Subcutaneous abdominal adipose tissue (tissue), 5 donors: ENCODE results near the gene LRP1B.
"Not testable (repeated sequence)": the region's sequence is repeated elsewhere in the genome, so short reads cannot be mapped to it uniquely, and the experiment has no call there.

Experiments
- H3K27ac ChIP-seq: one replicate; pipeline ENCODE4 v1.7.0; 2013; ENCODE audit warnings: low read depth, mild to moderate bottlenecking, inconsistent platforms, low read length, moderate library complexity
- H3K27me3 ChIP-seq, 5 donors: one replicate each; pipeline ENCODE4 v1.7.0; 2013; ENCODE audit warnings: low read length in 5 of 5, inconsistent platforms in 1 of 5; ENCODE audit not compliant: control insufficient read depth in 5 of 5, insufficient read depth in 4 of 5
- H3K36me3 ChIP-seq, 5 donors: one replicate each; pipeline ENCODE4 v1.7.0; 2013; ENCODE audit warnings: low read length in 5 of 5; ENCODE audit not compliant: control insufficient read depth in 5 of 5, insufficient read depth in 5 of 5
- H3K4me1 ChIP-seq, 5 donors: one replicate each; pipeline ENCODE4 v1.7.0; 2013; ENCODE audit warnings: low read length in 5 of 5, mild to moderate bottlenecking in 3 of 5, moderate library complexity in 1 of 5; ENCODE audit not compliant: control insufficient read depth in 5 of 5, insufficient read depth in 5 of 5
- H3K4me3 ChIP-seq, 5 donors: one replicate each; pipeline ENCODE4 v1.7.0; 2013; ENCODE audit warnings: low read length in 5 of 5, low read depth in 1 of 5
- H3K9ac ChIP-seq, 5 donors: one replicate each; pipeline ENCODE4 v1.7.0; 2013; ENCODE audit warnings: low read length in 5 of 5, mild to moderate bottlenecking in 4 of 5, moderate library complexity in 3 of 5
- H3K9me3 ChIP-seq, 5 donors: one replicate each; pipeline ENCODE4 v1.7.0; 2013; ENCODE audit warnings: low read length in 5 of 5; ENCODE audit not compliant: control insufficient read depth in 5 of 5
- donor health status: healthy.
- donor health status: healthy.
- donor health status: healthy.
- donor health status: healthy.
- donor health status: healthy.

The LRP1B gene

DNA sequence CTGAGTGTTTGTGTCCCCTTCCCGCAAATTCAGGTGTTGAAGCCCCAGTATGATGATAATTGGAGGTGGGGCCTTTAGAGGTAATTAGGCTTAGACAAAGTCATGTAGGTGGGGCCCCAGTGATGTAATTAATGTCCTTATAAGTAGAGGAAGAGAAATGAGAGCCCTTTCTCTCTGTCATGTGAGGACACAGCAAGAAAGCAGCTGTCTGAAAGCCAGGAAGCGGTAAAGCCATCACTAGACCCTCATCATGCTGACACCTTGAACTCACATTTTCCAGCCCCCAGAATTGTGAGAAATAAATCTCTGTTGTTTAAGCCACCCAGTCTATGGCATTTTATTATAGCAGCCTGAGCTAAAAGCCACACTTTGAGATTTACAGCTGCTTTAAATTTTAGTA lies 1580.0 kb downstream of the LRP1B start:
- Histone ChIP-seq H3K27ac (no peak overlapping the region), H3K4me1 (no peaks in the 10 kb centered on the region), H3K9me3 (no peaks in the 10 kb centered on the region), H3K9ac (no peak overlapping the region), H3K36me3 (no peaks in the 10 kb centered on the region), H3K4me3 (no peak overlapping the region), H3K27me3 (no peaks in the 10 kb centered on the region)

DNA sequence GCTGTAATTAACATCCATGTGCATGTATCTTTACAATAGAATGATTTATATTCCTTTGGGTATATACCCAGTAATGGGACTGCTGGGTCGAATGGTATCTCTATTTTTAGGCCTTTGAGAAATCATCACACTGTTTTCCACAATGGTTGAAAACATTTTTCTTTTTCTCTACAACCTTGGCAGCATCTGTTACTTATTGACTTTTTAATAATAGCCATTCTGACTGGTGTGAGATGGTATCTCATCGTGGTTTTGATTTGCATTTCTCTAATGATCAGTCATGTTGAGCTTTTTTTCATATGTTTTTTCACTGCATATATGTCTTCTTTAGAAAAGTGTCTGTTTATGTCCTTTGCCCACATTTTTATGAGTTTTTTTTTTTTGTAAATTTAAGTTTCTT lies 1586.0 kb downstream of the LRP1B start:
- not testable (repeated sequence) for H3K9ac ChIP-seq, H3K27me3 ChIP-seq, H3K9me3 ChIP-seq, H3K4me3 ChIP-seq, H3K36me3 ChIP-seq, H3K27ac ChIP-seq, H3K4me1 ChIP-seq

DNA sequence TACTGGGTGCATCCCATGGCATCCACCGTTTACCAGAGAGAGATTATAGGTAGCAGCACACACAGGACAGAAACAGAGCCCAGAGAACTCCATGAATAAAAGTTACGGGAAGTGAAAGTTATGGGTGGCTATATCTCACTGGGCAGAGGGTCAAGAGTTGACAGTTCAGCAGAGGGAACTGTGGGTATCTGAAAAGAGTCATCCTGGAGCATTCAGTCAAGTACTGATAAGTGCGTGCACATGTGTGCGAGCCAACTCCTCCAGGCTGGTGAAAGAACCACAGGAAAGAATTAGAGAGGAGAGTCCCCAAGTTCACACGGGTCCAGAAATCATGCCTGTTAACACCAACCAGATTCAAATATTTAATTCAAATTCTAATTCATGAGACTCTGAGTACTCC lies 1588.2 kb downstream of the LRP1B start:
- H3K9me3 ChIP-seq, result no peaks in the 10 kb centered on the region
- no peaks in the 10 kb centered on the region for H3K36me3 ChIP-seq
- no peak overlapping the region for H3K9ac ChIP-seq
- H3K4me3 ChIP-seq, result no peak overlapping the region
- H3K27ac ChIP-seq, result no peak overlapping the region
- H3K4me1 ChIP-seq, result no peaks in the 10 kb centered on the region
- no peaks in the 10 kb centered on the region for H3K27me3 ChIP-seq

DNA sequence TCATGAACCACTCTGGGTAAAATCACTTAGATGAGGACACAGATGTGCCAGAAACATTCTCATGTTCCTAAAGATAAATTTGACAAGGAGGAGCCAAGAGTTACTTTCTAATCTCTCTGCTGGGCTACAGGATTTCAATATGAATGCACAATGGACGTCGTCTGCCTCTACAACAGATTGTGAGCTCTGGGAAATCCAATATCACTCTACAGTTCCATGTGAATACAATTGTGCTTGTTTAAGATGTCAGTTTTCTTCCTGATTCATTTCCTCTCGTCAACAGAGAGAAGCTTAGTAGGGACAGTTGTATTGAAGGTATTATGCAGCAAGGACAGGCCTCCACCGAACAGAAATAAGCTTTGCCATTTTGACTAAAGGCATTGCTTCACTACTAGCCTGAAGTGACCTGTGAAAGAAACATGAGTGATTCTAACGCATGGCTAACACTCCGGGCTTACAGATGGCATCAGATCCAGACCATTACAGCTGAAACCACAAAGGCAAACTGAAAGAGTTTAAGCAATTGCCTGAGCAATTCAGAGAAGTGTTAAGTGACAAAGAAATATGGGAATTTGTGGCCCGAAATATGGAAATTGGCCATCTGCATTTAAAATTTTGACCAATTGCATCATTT lies 1591.5 kb downstream of the LRP1B start:
- H3K9me3 ChIP-seq, result no peaks in the 10 kb centered on the region
- H3K4me3 ChIP-seq, result no peak overlapping the region
- no peaks in the 10 kb centered on the region for H3K27me3 ChIP-seq
- no peak overlapping the region for H3K27ac ChIP-seq
- no peaks in the 10 kb centered on the region for H3K36me3 ChIP-seq
- no peaks in the 10 kb centered on the region for H3K4me1 ChIP-seq
- no peak overlapping the region for H3K9ac ChIP-seq

DNA sequence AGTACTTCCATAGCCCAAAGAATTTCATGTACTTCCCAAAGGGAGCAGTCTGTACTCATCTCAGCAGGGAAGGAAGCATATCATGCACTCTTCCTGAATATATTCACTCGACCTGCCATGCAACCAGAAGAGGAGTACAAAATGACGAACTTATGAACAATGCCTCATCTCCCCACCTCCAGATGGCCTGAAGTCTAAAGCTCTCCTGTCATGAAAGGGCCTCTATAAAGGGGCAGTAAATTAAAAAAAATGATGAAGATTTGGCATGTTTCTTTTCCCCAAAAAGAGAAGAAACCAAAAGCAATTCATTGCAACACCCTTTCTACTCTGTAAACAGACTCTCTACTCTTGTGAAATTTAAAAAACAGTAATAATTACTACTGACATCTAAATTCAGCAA lies 1601.1 kb downstream of the LRP1B start:
- Histone ChIP-seq H3K27me3 (no peaks in the 10 kb centered on the region), H3K9ac (no peak overlapping the region), H3K4me1 (peaks cover 0 to 8% (median 3%) of the 10 kb centered on the region in 5 donors)

DNA sequence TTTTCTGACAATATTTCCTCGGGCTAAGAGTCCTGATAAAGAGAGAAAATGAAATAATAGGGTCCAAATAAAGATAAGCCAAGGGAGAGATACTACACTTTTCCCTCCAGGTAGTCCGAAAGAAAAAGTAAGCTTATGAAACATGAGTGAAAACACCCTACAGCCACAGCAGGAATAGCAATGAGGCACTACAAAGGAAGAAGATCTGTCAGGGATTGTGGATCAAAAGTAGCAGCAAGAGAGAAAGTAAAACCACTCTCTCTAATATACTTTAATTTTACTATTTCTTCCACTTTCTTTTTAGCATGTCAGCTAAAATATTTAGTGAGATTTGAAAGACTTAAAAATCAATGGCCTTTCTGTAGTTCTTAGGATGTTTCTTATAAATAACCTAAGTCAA lies 1601.8 kb downstream of the LRP1B start:
- Histone ChIP-seq H3K4me3 (no peak overlapping the region), H3K36me3 (no peaks in the 10 kb centered on the region), H3K27me3 (no peaks in the 10 kb centered on the region), H3K9me3 (no peaks in the 10 kb centered on the region), H3K4me1 (peaks cover 0 to 8% (median 3%) of the 10 kb centered on the region in 5 donors), H3K9ac (no peak overlapping the region), H3K27ac (no peak overlapping the region)

More for the DNA sequence above, 1601.1 kb downstream of the LRP1B start:
- H3K36me3 ChIP-seq, result no peaks in the 10 kb centered on the region
- H3K9me3 ChIP-seq, result no peaks in the 10 kb centered on the region
- no peak overlapping the region for H3K27ac ChIP-seq
- no peak overlapping the region for H3K4me3 ChIP-seq

DNA sequence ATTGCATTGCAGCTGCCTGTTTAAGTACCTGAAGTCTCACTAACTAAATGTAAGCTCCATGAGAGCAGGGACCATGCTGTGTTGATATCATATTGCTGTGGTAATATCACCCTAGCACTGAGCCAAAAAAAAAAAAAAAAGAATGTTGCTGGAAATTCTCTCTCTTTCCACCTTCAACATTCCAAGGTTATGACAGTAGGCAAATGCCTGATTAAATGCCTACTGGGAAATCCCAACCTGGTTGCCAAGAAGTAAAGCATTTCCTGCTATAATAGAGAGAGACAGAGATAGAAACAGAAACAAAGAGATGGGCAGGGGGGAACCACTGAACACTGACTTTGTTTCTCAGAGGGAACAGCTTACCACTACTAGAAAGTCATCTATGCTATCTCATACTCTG lies 1604.2 kb downstream of the LRP1B start:
- Histone ChIP-seq H3K4me3 (no peak overlapping the region), H3K36me3 (no peaks in the 10 kb centered on the region), H3K9ac (no peak overlapping the region)

DNA sequence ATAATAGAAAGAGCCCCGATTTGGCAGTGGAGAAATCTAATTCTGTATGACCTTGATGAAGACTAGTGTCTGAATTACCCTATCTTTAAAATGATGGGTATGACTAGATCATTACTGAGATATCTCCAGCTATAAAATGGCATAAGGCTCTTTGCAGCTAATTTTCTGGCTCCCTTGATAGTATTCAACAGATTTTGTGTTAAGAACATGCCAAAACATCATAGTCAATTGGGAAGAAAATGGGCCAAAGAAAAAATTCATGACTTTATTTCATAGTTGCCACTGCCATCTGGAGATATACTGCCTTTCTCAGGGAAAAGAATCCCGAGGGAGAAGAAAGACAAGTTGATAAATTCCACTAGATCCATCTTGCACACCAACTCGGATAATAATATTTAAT lies 1618.7 kb downstream of the LRP1B start:
- no peak overlapping the region for H3K27ac ChIP-seq
- H3K4me1 ChIP-seq, result no peaks in the 10 kb centered on the region
- H3K9me3 ChIP-seq, result no peaks in the 10 kb centered on the region
- no peaks in the 10 kb centered on the region for H3K36me3 ChIP-seq
- no peak overlapping the region for H3K9ac ChIP-seq
- H3K27me3 ChIP-seq, result no peaks in the 10 kb centered on the region
- H3K4me3 ChIP-seq, result no peak overlapping the region

More for the DNA sequence above, 1604.2 kb downstream of the LRP1B start:
- no peaks in the 10 kb centered on the region for H3K9me3 ChIP-seq
- no peaks in the 10 kb centered on the region for H3K27me3 ChIP-seq
- no peak overlapping the region for H3K27ac ChIP-seq
- H3K4me1 ChIP-seq, result peaks cover 0 to 8% (median 3%) of the 10 kb centered on the region in 5 donors

DNA sequence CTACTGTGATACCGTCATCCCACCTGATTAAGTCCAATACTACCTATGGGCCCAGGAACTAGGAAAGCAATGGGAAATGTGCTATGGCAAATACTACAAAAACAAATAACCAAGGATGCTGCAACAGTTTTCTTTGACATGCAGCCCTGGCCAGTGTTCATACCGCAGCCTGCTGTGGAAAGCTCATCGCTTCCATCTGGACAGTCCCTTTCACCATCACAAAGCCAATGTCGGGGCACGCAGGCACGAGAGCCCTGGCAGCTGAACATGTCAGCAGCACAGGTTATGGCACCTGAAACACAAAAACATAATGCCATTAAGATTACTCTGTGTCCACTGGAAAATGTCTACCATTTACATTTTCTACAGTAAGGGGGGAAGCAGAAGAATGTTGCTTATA lies 1621.1 kb downstream of the LRP1B start:
- Histone ChIP-seq H3K4me3 (no peak overlapping the region), H3K27me3 (no peaks in the 10 kb centered on the region), H3K27ac (no peak overlapping the region), H3K4me1 (no peaks in the 10 kb centered on the region), H3K36me3 (no peaks in the 10 kb centered on the region), H3K9me3 (no peaks in the 10 kb centered on the region), H3K9ac (no peak overlapping the region)

DNA sequence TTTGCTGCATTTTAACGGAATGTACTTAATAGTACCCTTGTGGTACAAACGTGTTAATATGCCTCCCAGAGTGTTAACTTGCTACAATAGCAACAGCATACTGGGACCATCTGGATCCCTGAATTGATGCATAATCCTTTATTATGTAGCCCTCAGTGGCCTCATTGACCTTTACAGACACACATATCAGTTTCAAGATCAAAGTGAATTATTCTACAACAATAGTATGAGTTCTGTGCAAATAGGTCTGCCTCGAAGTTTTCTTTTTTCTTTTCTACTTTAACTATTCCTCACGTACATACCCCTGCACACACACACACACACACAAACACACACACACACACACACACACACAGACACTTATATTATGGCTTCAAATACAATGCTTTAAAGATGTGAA lies 1622.1 kb downstream of the LRP1B start:
- Histone ChIP-seq H3K27ac (no peak overlapping the region), H3K27me3 (no peaks in the 10 kb centered on the region), H3K9ac (no peak overlapping the region), H3K4me3 (no peak overlapping the region), H3K4me1 (no peaks in the 10 kb centered on the region), H3K36me3 (no peaks in the 10 kb centered on the region), H3K9me3 (no peaks in the 10 kb centered on the region)

DNA sequence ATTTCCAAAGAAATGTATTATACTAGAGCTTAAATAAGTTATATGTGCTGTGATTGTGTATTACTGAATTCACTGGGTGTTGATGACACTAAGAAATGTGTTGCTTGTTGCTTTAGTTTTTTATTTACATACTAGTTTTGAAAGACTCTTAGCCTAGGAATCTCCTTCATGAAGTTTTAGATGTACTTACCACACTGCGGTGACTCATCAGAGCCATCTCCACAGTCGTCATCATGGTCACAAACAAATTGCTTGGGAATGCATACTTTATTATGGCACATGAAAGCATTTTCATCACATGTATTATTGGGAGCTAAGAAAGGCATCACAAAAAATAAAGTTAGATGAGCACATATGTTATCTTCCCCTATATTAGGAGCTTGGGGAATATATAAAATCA lies 1624.2 kb downstream of the LRP1B start:
- no peaks in the 10 kb centered on the region for H3K9me3 ChIP-seq
- no peak overlapping the region for H3K9ac ChIP-seq
- no peaks in the 10 kb centered on the region for H3K4me1 ChIP-seq
- no peaks in the 10 kb centered on the region for H3K27me3 ChIP-seq
- no peak overlapping the region for H3K4me3 ChIP-seq
- no peaks in the 10 kb centered on the region for H3K36me3 ChIP-seq
- no peak overlapping the region for H3K27ac ChIP-seq
